Liver (tissue), 9 donors: ENCODE data around the gene CHID1. TPM values are rescaled to one million over a fixed set of nuclear protein-coding genes. Genes with fewer than 3 reads are reported as not detected.

ENCODE experiments used
- DNase-seq: peaks from one replicate; pipeline ENCODE4 v3.0.0-alpha.2; 2017; ENCODE audit warnings: low spot score
- H3K27ac ChIP-seq, 2 donors: one replicate each; pipeline ENCODE4 v1.7.0; 2013; ENCODE audit warnings: inconsistent platforms in 2 of 2, low read length in 2 of 2, control low read depth in 1 of 2, low read depth in 1 of 2, mild to moderate bottlenecking in 1 of 2
- H3K27me3 ChIP-seq, 4 donors: one replicate each; pipeline versions ENCODE4 v1.6.1 to v1.7.0; 2013; ENCODE audit warnings: low read length in 3 of 4, inconsistent platforms in 1 of 4, mild to moderate bottlenecking in 1 of 4, moderate library complexity in 1 of 4; ENCODE audit not compliant: control insufficient read depth in 4 of 4, insufficient read depth in 4 of 4
- H3K36me3 ChIP-seq, 4 donors: one replicate each; pipeline versions ENCODE4 v1.6.1 to v1.7.0; 2013; ENCODE audit warnings: low read length in 3 of 4, mild to moderate bottlenecking in 3 of 4, low read depth in 1 of 4, moderate library complexity in 1 of 4; ENCODE audit not compliant: control insufficient read depth in 4 of 4, insufficient read depth in 3 of 4
- H3K4me1 ChIP-seq, 4 donors: one replicate each; pipeline versions ENCODE4 v1.6.1 to v1.7.0; 2013; ENCODE audit warnings: low read length in 3 of 4, mild to moderate bottlenecking in 3 of 4, moderate library complexity in 1 of 4; ENCODE audit not compliant: control insufficient read depth in 4 of 4, insufficient read depth in 4 of 4
- H3K4me3 ChIP-seq, 3 donors: one replicate each; pipeline versions ENCODE4 v1.6.1 to v1.7.0; 2013; ENCODE audit warnings: low read length in 3 of 3, control low read depth in 1 of 3, low read depth in 1 of 3, mild to moderate bottlenecking in 1 of 3
- H3K9ac ChIP-seq, 2 donors: one replicate each; pipeline ENCODE4 v1.7.0; 2013; ENCODE audit warnings: low read length in 2 of 2, mild to moderate bottlenecking in 2 of 2, moderate library complexity in 2 of 2, control low read depth in 1 of 2, low read depth in 1 of 2
- H3K9me3 ChIP-seq, 4 donors: one replicate each; pipeline versions ENCODE4 v1.6.1 to v1.7.0; 2013; ENCODE audit warnings: low read length in 3 of 4; ENCODE audit not compliant: control insufficient read depth in 4 of 4
- EGR1 ChIP-seq, 2 donors: IDR thresholded peaks; 2 replicates each; pipeline ENCODE4 v1.6.1; 2016 to 2018; ENCODE audit warnings: antibody characterized with exemption in 2 of 2, low read depth in 2 of 2
- FOXA1 ChIP-seq: IDR thresholded peaks from 2 replicates; pipeline ENCODE4 v1.6.1; 2016; ENCODE audit warnings: antibody characterized with exemption
- FOXA2 ChIP-seq: IDR thresholded peaks from 2 replicates; pipeline ENCODE4 v1.6.1; 2016; ENCODE audit warnings: antibody characterized with exemption
- HNF4A ChIP-seq, 2 donors: conservative IDR thresholded peaks; 2 replicates each; pipeline ENCODE4 v1.6.1; 2016; ENCODE audit warnings: antibody characterized with exemption in 2 of 2, mild to moderate bottlenecking in 2 of 2
- HNF4G ChIP-seq: IDR thresholded peaks from 2 replicates; pipeline ENCODE4 v1.6.1; 2016; ENCODE audit warnings: antibody characterized with exemption
- JUND ChIP-seq, 2 donors: IDR thresholded peaks; 2 replicates each; pipeline ENCODE4 v1.6.1; 2016; ENCODE audit warnings: antibody characterized with exemption in 2 of 2
- NR2F2 ChIP-seq: IDR thresholded peaks from 2 replicates; pipeline ENCODE4 v1.6.1; 2016; ENCODE audit warnings: antibody characterized with exemption
- RAD21 ChIP-seq, 2 donors: IDR thresholded peaks; 2 replicates each; pipeline ENCODE4 v1.6.1; 2016; ENCODE audit warnings: antibody characterized with exemption in 2 of 2, mild to moderate bottlenecking in 2 of 2
- REST ChIP-seq: IDR thresholded peaks from 2 replicates; pipeline ENCODE4 v1.6.1; 2016; ENCODE audit warnings: antibody characterized with exemption, mild to moderate bottlenecking
- RXRA ChIP-seq, 2 donors: IDR thresholded peaks; 2 replicates each; pipeline ENCODE4 v1.6.1; 2017 to 2018; ENCODE audit warnings: antibody characterized with exemption in 2 of 2, mild to moderate bottlenecking in 1 of 2
- SP1 ChIP-seq: IDR thresholded peaks from 2 replicates; pipeline ENCODE4 v1.6.1; 2018; ENCODE audit warnings: antibody characterized with exemption, mild to moderate bottlenecking
- TAF1 ChIP-seq: conservative IDR thresholded peaks from 2 replicates; pipeline ENCODE4 v1.6.1; 2016; ENCODE audit warnings: antibody characterized with exemption, mild to moderate bottlenecking
- YY1 ChIP-seq: IDR thresholded peaks from 2 replicates; pipeline ENCODE4 v1.6.1; 2016; ENCODE audit warnings: antibody characterized with exemption, mild to moderate bottlenecking
- ZBTB33 ChIP-seq: IDR thresholded peaks from 2 replicates; pipeline ENCODE4 v1.6.1; 2016; ENCODE audit warnings: antibody characterized with exemption
- WGBS: extraction: QIAGEN DNeasy Blood & Tissue Kit; methylation state at CpG from one replicate; pipeline ENCODE4 v1.1.7; 2013; 5-methylcytosine and 5-hydroxymethylcytosine counted together
- polyA plus RNA-seq, 2 donors: library from polyadenylated mRNA; stranded (reverse) in 1 of 2; unstranded in 1 of 2; fragments of 200-250 nt in 1 of 2; fragments of >200 nt in 1 of 2; fragmentation: Nextera tagmentation in 1 of 2; extraction: Ambion mirVana in 1 of 2; gene quantifications; one replicate each; pipeline versions ENCODE4 v1.2.1 to v1.2.3, GENCODE V29; 2013 to 2015
- total RNA-seq, 2 donors: library from RNA; depleted of rRNA; stranded (reverse); fragments of >200 nt; gene quantifications; one replicate each; pipeline ENCODE4 v1.2.3, GENCODE V29; 2014
- TF ChIP-seq, protein P1 (sequence below): IDR thresholded peaks from 2 replicates; pipeline ENCODE4 v1.6.1; 2016; ENCODE audit warnings: antibody characterized with exemption
- TF ChIP-seq, protein P2 (sequence below): IDR thresholded peaks from 2 replicates; pipeline ENCODE4 v1.6.1; 2016; ENCODE audit warnings: antibody characterized with exemption
- TF ChIP-seq, protein P3 (sequence below): fragments of 150-350 bp; IDR thresholded peaks from 2 replicates; pipeline ENCODE4 v1.5.1; 2017; ENCODE audit warnings: improper control_type of control experiment, low read depth, low read length; ENCODE audit not compliant: missing input control
- donor health status: healthy.
- donor health status: healthy.
- donor health status: healthy.
- donor health status: healthy.
- donor health status: healthy.

CHID1 gene
- total and polyA plus RNA-seq, 4 donors: 39.5 to 68.8 (median 59.1) TPM

DNA sequence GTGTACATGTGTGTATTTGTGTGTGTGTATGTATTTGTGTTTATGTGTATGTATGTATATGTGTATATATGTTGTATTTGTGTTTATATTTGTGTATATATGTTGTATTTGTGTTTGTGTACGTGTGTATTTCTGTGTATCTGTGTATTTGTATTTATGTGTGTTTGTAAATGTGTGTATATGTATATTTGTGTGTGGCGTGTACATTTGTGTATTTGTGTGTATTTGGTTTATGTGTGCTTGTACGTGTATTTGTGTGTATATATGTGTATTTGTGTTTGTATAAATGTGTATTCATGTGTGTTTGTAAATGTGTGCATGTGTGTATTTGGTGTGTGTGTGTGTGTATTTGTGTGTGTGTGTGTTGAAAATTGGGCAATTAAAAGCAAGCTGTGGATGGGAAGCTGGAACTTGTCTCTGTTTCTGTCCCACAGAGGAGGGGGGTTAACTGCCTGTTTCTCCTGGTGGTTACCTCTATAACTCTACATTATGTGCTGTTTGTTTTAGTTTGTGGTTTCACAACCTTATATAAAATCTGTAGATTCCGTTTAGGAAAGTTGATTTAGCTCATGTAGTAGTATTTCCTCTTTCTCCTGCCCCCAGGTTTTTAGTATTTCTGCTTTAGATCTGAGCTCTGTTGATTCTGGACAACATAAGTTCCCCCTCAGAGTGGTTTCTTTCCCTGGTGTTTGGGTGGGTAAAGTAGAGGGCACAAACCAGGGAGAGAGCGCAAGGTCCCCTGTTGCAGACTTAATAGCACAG is 44.0 kb upstream of the CHID1 start (continued):
- TF ChIP-seq REST: no peak
- TF ChIP-seq FOXA2: no peak
- no peak for TF ChIP-seq HNF4A (conservative IDR thresholded peaks at IDR 0.05)
- no peak for TF ChIP-seq JUND (IDR thresholded peaks at IDR 0.05)
- no peak for TF ChIP-seq HNF4G

- 34% methylated on average over 13 of the region's 13 CpGs for WGBS
- H3K36me3 ChIP-seq: peaks cover 0 to 4% (median 0%) of the 10 kb centered on the region in 4 donors
- DNase-seq: no peak
- peak overlapping the region; percentile 88 to 89 for H3K27ac ChIP-seq
- peak overlapping the region in 1 of 2 donors; percentile 68 for H3K9ac ChIP-seq
- no peaks in the 10 kb centered on the region for H3K9me3 ChIP-seq
- TF ChIP-seq EGR1 (IDR thresholded peaks at IDR 0.05; ENCODE audit: low read depth in 2 of 2) (no peak), JUND (IDR thresholded peaks at IDR 0.05) (no peak), RXRA (IDR thresholded peaks at IDR 0.05) (peak; percentile 33 to 39), HNF4A (conservative IDR thresholded peaks at IDR 0.05) (peak in 1 of 2 donors; percentile 29), YY1 (peak; percentile 43), FOXA2 (no peak), RAD21 (IDR thresholded peaks at IDR 0.05) (peak in 1 of 2 donors; percentile 35), NR2F2 (no peak)
- TF ChIP-seq, protein P1, sequence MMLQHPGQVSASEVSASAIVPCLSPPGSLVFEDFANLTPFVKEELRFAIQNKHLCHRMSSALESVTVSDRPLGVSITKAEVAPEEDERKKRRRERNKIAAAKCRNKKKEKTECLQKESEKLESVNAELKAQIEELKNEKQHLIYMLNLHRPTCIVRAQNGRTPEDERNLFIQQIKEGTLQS: peak; percentile 91
- peaks cover 8 to 51% (median 46%) of the 10 kb centered on the region in 4 donors for H3K4me1 ChIP-seq
- H3K27me3 ChIP-seq: no peaks in the 10 kb centered on the region
- H3K4me3 ChIP-seq: no peak overlapping the region
Measured at GRCh38 chr11:953512-953911, 42.9 kb upstream of the CHID1 start.

DNA sequence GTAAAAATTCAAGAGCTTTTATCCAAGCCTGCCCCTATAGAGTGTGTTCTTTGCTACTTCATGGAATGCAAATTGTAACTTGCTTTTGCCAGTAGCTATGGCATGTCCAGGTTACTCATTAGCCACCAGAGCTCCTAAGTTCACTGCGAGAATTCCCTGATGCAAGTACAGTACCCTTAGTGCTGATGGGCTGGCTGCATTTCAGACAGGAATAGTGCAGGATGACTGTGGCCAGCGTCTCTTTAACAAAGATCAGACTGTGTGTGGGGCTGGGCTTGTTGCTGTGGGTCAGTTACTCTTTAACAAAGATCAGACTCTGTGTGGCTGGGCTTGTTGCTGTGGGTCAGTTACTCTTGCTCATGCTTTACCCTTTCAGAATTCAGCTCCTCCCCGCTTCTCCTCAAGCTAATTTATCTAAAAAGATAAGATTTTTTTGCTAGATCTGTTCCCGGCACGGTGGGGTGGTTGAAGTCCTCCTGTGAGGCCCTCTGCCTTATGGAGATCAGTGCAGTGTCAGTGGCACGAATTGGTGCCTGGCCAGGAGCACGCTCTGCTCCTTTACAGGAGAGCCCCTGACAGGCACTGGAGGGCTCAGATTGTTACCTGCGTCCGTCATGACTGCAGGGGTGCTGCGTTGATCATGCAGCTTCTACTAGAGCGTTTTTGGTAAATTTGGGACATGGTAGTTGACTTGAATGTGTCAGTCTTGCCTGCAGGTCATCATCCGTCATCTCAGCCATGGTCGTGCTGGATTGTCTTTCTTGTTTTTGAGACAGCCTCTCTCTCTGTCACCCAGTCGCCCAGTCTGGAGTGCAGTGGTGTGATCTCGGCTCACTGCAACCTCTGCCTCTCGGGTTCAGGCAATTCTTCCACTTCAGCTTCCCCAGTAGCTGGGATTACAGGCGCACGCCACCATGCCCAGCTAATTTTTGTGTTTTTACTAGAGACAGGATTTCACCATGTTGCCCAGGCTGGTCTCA is 42.1 kb upstream of the CHID1 start:
- H3K4me3 ChIP-seq: peak overlapping the region; percentile 2 to 16 (median 5)
- TF ChIP-seq NR2F2 (peak; percentile 50), FOXA1 (peak; percentile 72), ZBTB33 (peak; percentile 88), SP1 (peak; percentile 97), TAF1 (peak; percentile 67), RXRA (IDR thresholded peaks at IDR 0.05) (peak; percentile 92 to 96), HNF4A (conservative IDR thresholded peaks at IDR 0.05) (peak; percentile 83 to 88), FOXA2 (peak; percentile 48), RAD21 (IDR thresholded peaks at IDR 0.05) (peak; percentile 59 to 61), YY1 (peak; percentile 79), HNF4G (peak; percentile 8)
- TF ChIP-seq, protein P2, sequence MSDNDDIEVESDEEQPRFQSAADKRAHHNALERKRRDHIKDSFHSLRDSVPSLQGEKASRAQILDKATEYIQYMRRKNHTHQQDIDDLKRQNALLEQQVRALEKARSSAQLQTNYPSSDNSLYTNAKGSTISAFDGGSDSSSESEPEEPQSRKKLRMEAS: peak; percentile 81
- TF ChIP-seq, protein P3, sequence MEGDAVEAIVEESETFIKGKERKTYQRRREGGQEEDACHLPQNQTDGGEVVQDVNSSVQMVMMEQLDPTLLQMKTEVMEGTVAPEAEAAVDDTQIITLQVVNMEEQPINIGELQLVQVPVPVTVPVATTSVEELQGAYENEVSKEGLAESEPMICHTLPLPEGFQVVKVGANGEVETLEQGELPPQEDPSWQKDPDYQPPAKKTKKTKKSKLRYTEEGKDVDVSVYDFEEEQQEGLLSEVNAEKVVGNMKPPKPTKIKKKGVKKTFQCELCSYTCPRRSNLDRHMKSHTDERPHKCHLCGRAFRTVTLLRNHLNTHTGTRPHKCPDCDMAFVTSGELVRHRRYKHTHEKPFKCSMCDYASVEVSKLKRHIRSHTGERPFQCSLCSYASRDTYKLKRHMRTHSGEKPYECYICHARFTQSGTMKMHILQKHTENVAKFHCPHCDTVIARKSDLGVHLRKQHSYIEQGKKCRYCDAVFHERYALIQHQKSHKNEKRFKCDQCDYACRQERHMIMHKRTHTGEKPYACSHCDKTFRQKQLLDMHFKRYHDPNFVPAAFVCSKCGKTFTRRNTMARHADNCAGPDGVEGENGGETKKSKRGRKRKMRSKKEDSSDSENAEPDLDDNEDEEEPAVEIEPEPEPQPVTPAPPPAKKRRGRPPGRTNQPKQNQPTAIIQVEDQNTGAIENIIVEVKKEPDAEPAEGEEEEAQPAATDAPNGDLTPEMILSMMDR: no peak

More for the DNA sequence above, 42.1 kb upstream of the CHID1 start:
- 30% methylated on average over 18 of the region's 18 CpGs for WGBS
- Histone ChIP-seq H3K9me3 (no peaks in the 10 kb centered on the region), H3K36me3 (peaks cover 0 to 4% (median 0%) of the 10 kb centered on the region in 4 donors), H3K9ac (peak overlapping the region in 1 of 2 donors; percentile 68), H3K27ac (peak overlapping the region; percentile 88 to 89), H3K27me3 (no peaks in the 10 kb centered on the region), H3K4me1 (peaks cover 8 to 47% (median 44%) of the 10 kb centered on the region in 4 donors)
- peak; percentile 61 for DNase-seq
